H9 (cell line): ENCODE results near the gene NCOA1. TPM values are rescaled to one million over a fixed set of nuclear protein-coding genes. Genes with fewer than 3 reads are reported as not detected.

Source experiments
- DNase-seq: peaks from one replicate; pipeline ENCODE4 v3.0.0-alpha.2; 2017
- H2AFZ ChIP-seq: one replicate; pipeline ENCODE4 v1.6.1; 2013; ENCODE audit warnings: mild to moderate bottlenecking, low read length, control low read depth, moderate library complexity
- H2AK5ac ChIP-seq: 2 replicates; pipeline ENCODE4 v1.6.1; 2013; ENCODE audit warnings: low read length, control low read depth, mixed read lengths; ENCODE audit not compliant: insufficient read length
- H2BK120ac ChIP-seq: one replicate; pipeline ENCODE4 v1.6.1; 2013; ENCODE audit warnings: low read depth, mild to moderate bottlenecking, low read length, control low read depth, inconsistent platforms; ENCODE audit not compliant: poor library complexity, severe bottlenecking
- H2BK12ac ChIP-seq: 2 replicates; pipeline ENCODE4 v1.6.1; 2013; ENCODE audit warnings: low read length, control low read depth, mixed read lengths, low read depth; ENCODE audit not compliant: insufficient read length
- H2BK15ac ChIP-seq: 2 replicates; pipeline ENCODE4 v1.6.1; 2013; ENCODE audit warnings: low read depth, low read length, control low read depth
- H2BK20ac ChIP-seq: one replicate; pipeline ENCODE4 v1.6.1; 2013; ENCODE audit warnings: low read depth, mild to moderate bottlenecking, low read length, control low read depth, inconsistent platforms; ENCODE audit not compliant: poor library complexity, severe bottlenecking
- H2BK5ac ChIP-seq: 2 replicates; pipeline ENCODE4 v1.6.1; 2013; ENCODE audit warnings: low read length, control low read depth, mixed read lengths; ENCODE audit not compliant: insufficient read length
- H3K14ac ChIP-seq: 2 replicates; pipeline ENCODE4 v1.6.1; 2013; ENCODE audit warnings: low read length, control low read depth; ENCODE audit not compliant: insufficient read depth
- H3K18ac ChIP-seq: 2 replicates; pipeline ENCODE4 v1.6.1; 2013; ENCODE audit warnings: low read depth, mild to moderate bottlenecking, mixed read lengths, low read length, control low read depth; ENCODE audit not compliant: insufficient read length
- H3K23ac ChIP-seq: 2 replicates; pipeline ENCODE4 v1.6.1; 2013; ENCODE audit warnings: low read length, control low read depth, mixed read lengths, low read depth; ENCODE audit not compliant: insufficient read length
- H3K23me2 ChIP-seq: 2 replicates; pipeline ENCODE4 v1.6.1; 2013; ENCODE audit warnings: low read depth, mild to moderate bottlenecking, mixed read lengths, low read length, control low read depth; ENCODE audit not compliant: insufficient read length, poor library complexity, severe bottlenecking
- H3K27ac ChIP-seq: 2 replicates; pipeline ENCODE4 v1.5.1; 2013; ENCODE audit warnings: low read length, control low read depth, mixed read lengths, low read depth; ENCODE audit not compliant: insufficient read length
- H3K27me3 ChIP-seq: 2 replicates; pipeline ENCODE4 v1.6.1; 2013; ENCODE audit warnings: low read length, control low read depth, inconsistent platforms; ENCODE audit not compliant: insufficient read depth
- H3K4ac ChIP-seq: 2 replicates; pipeline ENCODE4 v1.6.1; 2013; ENCODE audit warnings: low read depth, mild to moderate bottlenecking, control low read depth, inconsistent platforms, low read length, moderate library complexity
- H3K4me1 ChIP-seq: 2 replicates; pipeline ENCODE4 v1.6.1; 2013; ENCODE audit warnings: low read length, control low read depth, inconsistent platforms; ENCODE audit not compliant: insufficient read depth
- H3K4me2 ChIP-seq: 2 replicates; pipeline ENCODE4 v1.6.1; 2013; ENCODE audit warnings: low read length, control low read depth, mixed read lengths; ENCODE audit not compliant: insufficient read length, insufficient read depth
- H3K56ac ChIP-seq: 2 replicates; pipeline ENCODE4 v1.6.1; 2013; ENCODE audit warnings: low read depth, mild to moderate bottlenecking, mixed read lengths, low read length, control low read depth; ENCODE audit not compliant: insufficient read length
- H3K79me1 ChIP-seq: 2 replicates; pipeline ENCODE4 v1.6.1; 2013; ENCODE audit warnings: low read depth, mild to moderate bottlenecking, moderate library complexity, low read length, control low read depth, inconsistent platforms; ENCODE audit not compliant: insufficient read depth, poor library complexity, severe bottlenecking
- H3K79me2 ChIP-seq: 2 replicates; pipeline ENCODE4 v1.6.1; 2013; ENCODE audit warnings: low read length, control low read depth, inconsistent platforms; ENCODE audit not compliant: insufficient read depth
- H3K9ac ChIP-seq: 2 replicates; pipeline ENCODE4 v1.6.1; 2013; ENCODE audit warnings: low read length, control low read depth, mixed read lengths; ENCODE audit not compliant: insufficient read length; ENCODE audit errors: extremely low read depth
- H3K9me3 ChIP-seq: one replicate; pipeline ENCODE4 v1.6.1; 2013; ENCODE audit warnings: low read depth, low read length, inconsistent platforms; ENCODE audit not compliant: control insufficient read depth
- H3T11ph ChIP-seq: one replicate; pipeline ENCODE4 v1.6.1; 2013; ENCODE audit warnings: mild to moderate bottlenecking, low read length, control low read depth, inconsistent platforms
- H4K20me1 ChIP-seq: one replicate; pipeline ENCODE4 v1.6.1; 2013; ENCODE audit not compliant: control insufficient read depth, insufficient read length, insufficient read depth
- H4K5ac ChIP-seq: 2 replicates; pipeline ENCODE4 v1.6.1; 2013; ENCODE audit warnings: low read depth, mild to moderate bottlenecking, mixed read lengths, low read length, control low read depth; ENCODE audit not compliant: insufficient read length
- H4K8ac ChIP-seq: replicated peaks from 2 replicates; pipeline ENCODE4 v1.6.1; 2013; ENCODE audit warnings: low read length, control low read depth, mixed read lengths, low read depth; ENCODE audit not compliant: insufficient read length
- H4K91ac ChIP-seq: 2 replicates; pipeline ENCODE4 v1.6.1; 2013; ENCODE audit warnings: low read depth, mild to moderate bottlenecking, moderate library complexity, mixed read lengths, low read length, control low read depth; ENCODE audit not compliant: insufficient read length
- H3K27ac Mint-ChIP-seq, 3 experiments: 2 replicates in 2 of 3; 3 replicates in 1 of 3; pipeline ENCODE4 v1.8.0; 2020 to 2021; ENCODE audit warnings: mixed read lengths in 3 of 3, mild to moderate bottlenecking in 1 of 3, moderate library complexity in 1 of 3
- H3K27me3 Mint-ChIP-seq: 2 replicates; pipeline ENCODE4 v1.8.0; 2021; ENCODE audit warnings: low read depth, mild to moderate bottlenecking, moderate library complexity, mixed read lengths
- H3K36me3 Mint-ChIP-seq, 3 experiments: 2 replicates in 2 of 3; 3 replicates in 1 of 3; pipeline ENCODE4 v1.8.0; 2020 to 2021; ENCODE audit warnings: low read depth in 3 of 3, mixed read lengths in 3 of 3; ENCODE audit not compliant: insufficient read depth in 1 of 3
- H3K4me1 Mint-ChIP-seq, 2 experiments: 2 replicates each; pipeline ENCODE4 v1.8.0; 2020; ENCODE audit warnings: mixed read lengths in 2 of 2
- H3K4me3 Mint-ChIP-seq, 2 experiments: 2 replicates in 1 of 2; 3 replicates in 1 of 2; pipeline ENCODE4 v1.8.0; 2020 to 2021; ENCODE audit warnings: mild to moderate bottlenecking in 2 of 2, mixed read lengths in 2 of 2, moderate library complexity in 1 of 2
- H3K9me3 Mint-ChIP-seq, 2 experiments: 2 replicates in 1 of 2; 3 replicates in 1 of 2; pipeline ENCODE4 v1.8.0; 2020; ENCODE audit warnings: mild to moderate bottlenecking in 2 of 2, mixed read lengths in 2 of 2, moderate library complexity in 1 of 2
- WGBS: extraction: QIAGEN DNeasy Blood & Tissue Kit; methylation state at CpG from one replicate; pipeline ENCODE4 v1.1.7; 2013; ENCODE audit warnings: missing lambda C conversion rate, low lambda C conversion rate, mixed read lengths; ENCODE audit not compliant: insufficient read length; ENCODE audit errors: extremely low coverage; 5-methylcytosine and 5-hydroxymethylcytosine counted together
- total RNA-seq: library from RNA; stranded (reverse); gene quantifications from 2 replicates; pipeline ENCODE4 v1.2.1, GENCODE V29; 2021
- TF ChIP-seq, protein P1 (sequence below): fragments of 200-600 bp; sonication (generic); conservative IDR thresholded peaks from 3 replicates; pipeline ENCODE4 v1.8.0; 2021; ENCODE audit warnings: antibody characterized with exemption, mild to moderate bottlenecking

The NCOA1 gene
- total RNA-seq, 1 experiment from 2014 or later, result 14.8 TPM

- H4K20me1 ChIP-seq, result no peaks in the 10 kb centered on the region
- no peak overlapping the region for H3K18ac ChIP-seq
- no peak overlapping the region for H3K9ac ChIP-seq
- H3K14ac ChIP-seq, result no peak overlapping the region
- H3K4me3 Mint-ChIP-seq, result no peak overlapping the region
- no peaks in the 10 kb centered on the region for H3K4me1 ChIP-seq
- H2BK15ac ChIP-seq, result no peak overlapping the region
- H3K9me3 Mint-ChIP-seq, result no peaks in the 10 kb centered on the region
- H3T11ph ChIP-seq, result no peak overlapping the region
- no peaks in the 10 kb centered on the region for H3K27me3 Mint-ChIP-seq
- no peak overlapping the region for H2BK12ac ChIP-seq
- H3K4ac ChIP-seq, result no peak overlapping the region
- H3K27me3 ChIP-seq, result no peaks in the 10 kb centered on the region
- H4K8ac ChIP-seq, result no peak overlapping the region
- no peaks in the 10 kb centered on the region for H3K23me2 ChIP-seq
- TF ChIP-seq, protein P1, sequence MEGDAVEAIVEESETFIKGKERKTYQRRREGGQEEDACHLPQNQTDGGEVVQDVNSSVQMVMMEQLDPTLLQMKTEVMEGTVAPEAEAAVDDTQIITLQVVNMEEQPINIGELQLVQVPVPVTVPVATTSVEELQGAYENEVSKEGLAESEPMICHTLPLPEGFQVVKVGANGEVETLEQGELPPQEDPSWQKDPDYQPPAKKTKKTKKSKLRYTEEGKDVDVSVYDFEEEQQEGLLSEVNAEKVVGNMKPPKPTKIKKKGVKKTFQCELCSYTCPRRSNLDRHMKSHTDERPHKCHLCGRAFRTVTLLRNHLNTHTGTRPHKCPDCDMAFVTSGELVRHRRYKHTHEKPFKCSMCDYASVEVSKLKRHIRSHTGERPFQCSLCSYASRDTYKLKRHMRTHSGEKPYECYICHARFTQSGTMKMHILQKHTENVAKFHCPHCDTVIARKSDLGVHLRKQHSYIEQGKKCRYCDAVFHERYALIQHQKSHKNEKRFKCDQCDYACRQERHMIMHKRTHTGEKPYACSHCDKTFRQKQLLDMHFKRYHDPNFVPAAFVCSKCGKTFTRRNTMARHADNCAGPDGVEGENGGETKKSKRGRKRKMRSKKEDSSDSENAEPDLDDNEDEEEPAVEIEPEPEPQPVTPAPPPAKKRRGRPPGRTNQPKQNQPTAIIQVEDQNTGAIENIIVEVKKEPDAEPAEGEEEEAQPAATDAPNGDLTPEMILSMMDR, result no peak
- no peak overlapping the region for H3K4me2 ChIP-seq
- no peak overlapping the region for H2BK120ac ChIP-seq
- peaks cover 0 to 3% of the 10 kb centered on the region in 2 experiments; a peak in 1 of 4 replicates for H3K4me1 Mint-ChIP-seq
- no peak overlapping the region for H3K27ac ChIP-seq
- H3K9me3 ChIP-seq, result no peaks in the 10 kb centered on the region
- no peaks in the 10 kb centered on the region for H3K79me1 ChIP-seq
- no peak for DNase-seq
- no peak overlapping the region for H2AK5ac ChIP-seq
- no peak overlapping the region for H2BK5ac ChIP-seq
- H4K91ac ChIP-seq, result no peak overlapping the region
- H3K56ac ChIP-seq, result no peak overlapping the region
- no peaks in the 10 kb centered on the region; a peak in 1 of 7 replicates for H3K36me3 Mint-ChIP-seq
- no peak overlapping the region for H3K27ac Mint-ChIP-seq
- no peak overlapping the region for H2BK20ac ChIP-seq
- H2AFZ ChIP-seq, result no peak overlapping the region
- H3K23ac ChIP-seq, result no peak overlapping the region
- no peak overlapping the region for H4K5ac ChIP-seq
- WGBS, result no CpG with 5 or more reads among the region's 2 CpGs
- no peaks in the 10 kb centered on the region for H3K79me2 ChIP-seq
Measured at GRCh38 chr2:24734741-24735140, 243.7 kb downstream of the NCOA1 start.
